HepG2 (cell line): ENCODE data around the gene MRPL14. TPM values are rescaled to one million over a fixed set of nuclear protein-coding genes. Genes with fewer than 3 reads are reported as not detected.
A peak's percentile ranks its signal among the peaks of the same experiment; 100 is the strongest.

Experiments used
- JUN ChIP-seq: sonication (generic); formaldehyde crosslinking; IDR thresholded peaks from 2 replicates; pipeline ENCODE4 v1.4.0; 2020; ENCODE audit warnings: mild to moderate bottlenecking, missing genetic modification reagents
- PAX8 ChIP-seq: sonication (generic); formaldehyde crosslinking; IDR thresholded peaks from 2 replicates; pipeline ENCODE4 v1.8.0; 2022; ENCODE audit warnings: mild to moderate bottlenecking, missing genetic modification reagents, borderline replicate concordance
- RBM39 ChIP-seq: fragments of 200-400 bp; formaldehyde crosslinking; IDR thresholded peaks from one replicate; pipeline ENCODE4 v1.6.1; 2018; ENCODE audit warnings: antibody characterized with exemption, mild to moderate bottlenecking, low read depth, low read length; ENCODE audit not compliant: poor library complexity, severe bottlenecking
- ZBTB3 ChIP-seq: sonication (generic); formaldehyde crosslinking; IDR thresholded peaks from 2 replicates; pipeline ENCODE4 v1.4.0; 2020; ENCODE audit warnings: low read depth, mild to moderate bottlenecking, moderate library complexity, missing genetic modification reagents, borderline replicate concordance
- ZFP90 ChIP-seq: sonication (generic); formaldehyde crosslinking; IDR thresholded peaks from 2 replicates; pipeline ENCODE4 v1.8.0; 2022; ENCODE audit warnings: missing genetic modification reagents, mild to moderate bottlenecking, inconsistent platforms, borderline replicate concordance
- ZMYM3 ChIP-seq: sonication (generic); formaldehyde crosslinking; IDR thresholded peaks from 2 replicates; pipeline ENCODE4 v1.5.1; 2020; ENCODE audit warnings: mild to moderate bottlenecking, missing genetic modification reagents
- ZNF230 ChIP-seq: sonication (generic); formaldehyde crosslinking; IDR thresholded peaks from 2 replicates; pipeline ENCODE4 v1.4.0; 2020; ENCODE audit warnings: mild to moderate bottlenecking, missing genetic modification reagents
- ZNF343 ChIP-seq: sonication (generic); formaldehyde crosslinking; IDR thresholded peaks from 2 replicates; pipeline ENCODE4 v1.4.0; 2020; ENCODE audit warnings: mild to moderate bottlenecking, missing genetic modification reagents
- ZNF839 ChIP-seq: sonication (generic); formaldehyde crosslinking; IDR thresholded peaks from 2 replicates; pipeline ENCODE4 v1.4.0; 2020; ENCODE audit warnings: missing genetic modification reagents, mild to moderate bottlenecking, borderline replicate concordance
- polyA plus RNA-seq, 8 experiments: library from polyadenylated mRNA; depleted of rRNA in 3 of 8; stranded (reverse) in 7 of 8; unstranded in 1 of 8; fragments of >200 nt; fragmentation: Illumina TruSeq in 4 of 8; extraction: Trizol in 4 of 8; gene quantifications; 2 replicates each; pipeline versions ENCODE4 v1.2.1 to v1.2.3, GENCODE V29; 2011 to 2016; ENCODE audit warnings: low read depth in 4 of 8, missing spikeins in 1 of 8, mixed read lengths in 1 of 8; ENCODE audit not compliant: insufficient read depth in 1 of 8
- total RNA-seq, 5 experiments: library from RNA; depleted of rRNA; stranded (reverse); fragments of >200 nt; fragmentation: Illumina TruSeq; extraction: Trizol; gene quantifications; 2 replicates each; pipeline ENCODE4 v1.2.3, GENCODE V29; 2016; ENCODE audit warnings: low read depth in 1 of 5
- TF ChIP-seq, protein P1 (sequence below): sonication (generic); formaldehyde crosslinking; IDR thresholded peaks from 2 replicates; pipeline ENCODE4 v1.8.0; 2022; ENCODE audit warnings: mild to moderate bottlenecking, missing genetic modification reagents
- TF ChIP-seq, protein P2 (sequence below): sonication (generic); formaldehyde crosslinking; conservative IDR thresholded peaks from 2 replicates; pipeline ENCODE4 v1.4.0; 2020; ENCODE audit warnings: missing genetic modification reagents
- TF ChIP-seq, protein P3 (sequence below): sonication (generic); formaldehyde crosslinking; IDR thresholded peaks from 2 replicates; pipeline ENCODE4 v1.9.0; 2021; ENCODE audit warnings: missing genetic modification reagents, borderline replicate concordance
- TF ChIP-seq, protein P4 (sequence below), 2 experiments: sonication (generic) in 1 of 2; formaldehyde crosslinking in 1 of 2; IDR thresholded peaks; 2 replicates each; pipeline versions ENCODE4 v1.4.0 to v1.6.1; 2018 to 2020; ENCODE audit warnings: missing genetic modification reagents in 2 of 2, borderline replicate concordance in 1 of 2, low read depth in 1 of 2, mild to moderate bottlenecking in 1 of 2, missing biosample characterization in 1 of 2
- TF ChIP-seq, protein P5 (sequence below): sonication (generic); formaldehyde crosslinking; IDR thresholded peaks from 2 replicates; pipeline ENCODE4 v1.8.0; 2022; ENCODE audit warnings: mild to moderate bottlenecking, missing genetic modification reagents, moderate library complexity
- TF ChIP-seq, protein P6 (sequence below): sonication (generic); formaldehyde crosslinking; IDR thresholded peaks from 2 replicates; pipeline ENCODE4 v1.5.0; 2020; ENCODE audit warnings: missing genetic modification reagents

The MRPL14 gene
- total and polyA plus RNA-seq, 2 of the 13 experiments (the other 11 are each of a cell fraction or from before 2014, with no cell fraction given) = 157 to 178 TPM

DNA sequence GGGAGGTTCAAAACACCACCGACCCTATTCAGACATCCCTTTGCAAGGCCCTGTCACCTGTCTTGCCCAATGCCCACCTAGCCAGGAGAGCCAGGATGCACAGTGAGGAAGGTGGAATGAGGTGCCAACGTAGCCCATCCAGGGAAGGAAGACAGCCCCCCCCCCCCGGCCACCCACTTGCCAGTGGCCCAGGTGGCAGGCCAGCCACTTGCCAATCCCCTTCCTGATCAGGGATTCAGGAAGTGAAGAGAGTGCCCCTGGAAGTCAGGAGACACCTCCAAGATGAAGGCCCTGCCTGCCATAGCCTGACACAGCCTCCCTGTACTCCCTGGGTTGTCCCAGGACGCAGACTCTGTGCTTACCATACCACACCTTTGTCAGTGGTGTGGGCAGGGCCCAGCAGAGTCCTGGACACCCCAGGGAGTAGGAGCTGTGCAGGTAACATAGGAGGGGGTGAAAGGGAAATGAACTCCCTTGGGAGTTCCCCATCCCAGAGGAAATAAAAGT lies 54.7 kb downstream of the MRPL14 start (continued):
- TF ChIP-seq, protein P1, sequence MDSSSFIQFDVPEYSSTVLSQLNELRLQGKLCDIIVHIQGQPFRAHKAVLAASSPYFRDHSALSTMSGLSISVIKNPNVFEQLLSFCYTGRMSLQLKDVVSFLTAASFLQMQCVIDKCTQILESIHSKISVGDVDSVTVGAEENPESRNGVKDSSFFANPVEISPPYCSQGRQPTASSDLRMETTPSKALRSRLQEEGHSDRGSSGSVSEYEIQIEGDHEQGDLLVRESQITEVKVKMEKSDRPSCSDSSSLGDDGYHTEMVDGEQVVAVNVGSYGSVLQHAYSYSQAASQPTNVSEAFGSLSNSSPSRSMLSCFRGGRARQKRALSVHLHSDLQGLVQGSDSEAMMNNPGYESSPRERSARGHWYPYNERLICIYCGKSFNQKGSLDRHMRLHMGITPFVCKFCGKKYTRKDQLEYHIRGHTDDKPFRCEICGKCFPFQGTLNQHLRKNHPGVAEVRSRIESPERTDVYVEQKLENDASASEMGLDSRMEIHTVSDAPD (CRISPR knock-in tag) = 0 out of 2 replicates have a peak, but pooled peaks have one; percentile 37
- peak; percentile 37; the same call in 1 of the 2 replicates for TF ChIP-seq ZFP90 (CRISPR knock-in tag)
- TF ChIP-seq ZNF343 (CRISPR knock-in tag) = no peak
- peak; percentile 39; the same call in 1 of the 2 replicates for TF ChIP-seq ZMYM3 (CRISPR knock-in tag)
- TF ChIP-seq RBM39 = peak; percentile 13
- TF ChIP-seq JUN (CRISPR knock-in tag) = no peak
- TF ChIP-seq, protein P2, sequence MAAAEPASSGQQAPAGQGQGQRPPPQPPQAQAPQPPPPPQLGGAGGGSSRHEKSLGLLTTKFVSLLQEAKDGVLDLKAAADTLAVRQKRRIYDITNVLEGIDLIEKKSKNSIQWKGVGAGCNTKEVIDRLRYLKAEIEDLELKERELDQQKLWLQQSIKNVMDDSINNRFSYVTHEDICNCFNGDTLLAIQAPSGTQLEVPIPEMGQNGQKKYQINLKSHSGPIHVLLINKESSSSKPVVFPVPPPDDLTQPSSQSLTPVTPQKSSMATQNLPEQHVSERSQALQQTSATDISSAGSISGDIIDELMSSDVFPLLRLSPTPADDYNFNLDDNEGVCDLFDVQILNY (CRISPR knock-in tag) = no peak
- TF ChIP-seq ZNF839 (CRISPR knock-in tag) = 0 out of 2 replicates have a peak, but pooled peaks have one; percentile 44
- no peak; the same call in 1 of the 2 replicates for TF ChIP-seq ZBTB3 (CRISPR knock-in tag)
- TF ChIP-seq ZNF230 (CRISPR knock-in tag) = 0 out of 2 replicates have a peak, but pooled peaks have one; percentile 70
- TF ChIP-seq, protein P3, sequence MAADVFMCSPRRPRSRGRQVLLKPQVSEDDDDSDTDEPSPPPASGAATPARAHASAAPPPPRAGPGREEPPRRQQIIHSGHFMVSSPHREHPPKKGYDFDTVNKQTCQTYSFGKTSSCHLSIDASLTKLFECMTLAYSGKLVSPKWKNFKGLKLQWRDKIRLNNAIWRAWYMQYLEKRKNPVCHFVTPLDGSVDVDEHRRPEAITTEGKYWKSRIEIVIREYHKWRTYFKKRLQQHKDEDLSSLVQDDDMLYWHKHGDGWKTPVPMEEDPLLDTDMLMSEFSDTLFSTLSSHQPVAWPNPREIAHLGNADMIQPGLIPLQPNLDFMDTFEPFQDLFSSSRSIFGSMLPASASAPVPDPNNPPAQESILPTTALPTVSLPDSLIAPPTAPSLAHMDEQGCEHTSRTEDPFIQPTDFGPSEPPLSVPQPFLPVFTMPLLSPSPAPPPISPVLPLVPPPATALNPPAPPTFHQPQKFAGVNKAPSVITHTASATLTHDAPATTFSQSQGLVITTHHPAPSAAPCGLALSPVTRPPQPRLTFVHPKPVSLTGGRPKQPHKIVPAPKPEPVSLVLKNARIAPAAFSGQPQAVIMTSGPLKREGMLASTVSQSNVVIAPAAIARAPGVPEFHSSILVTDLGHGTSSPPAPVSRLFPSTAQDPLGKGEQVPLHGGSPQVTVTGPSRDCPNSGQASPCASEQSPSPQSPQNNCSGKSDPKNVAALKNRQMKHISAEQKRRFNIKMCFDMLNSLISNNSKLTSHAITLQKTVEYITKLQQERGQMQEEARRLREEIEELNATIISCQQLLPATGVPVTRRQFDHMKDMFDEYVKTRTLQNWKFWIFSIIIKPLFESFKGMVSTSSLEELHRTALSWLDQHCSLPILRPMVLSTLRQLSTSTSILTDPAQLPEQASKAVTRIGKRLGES (CRISPR knock-in tag) = no peak
- TF ChIP-seq, protein P4, sequence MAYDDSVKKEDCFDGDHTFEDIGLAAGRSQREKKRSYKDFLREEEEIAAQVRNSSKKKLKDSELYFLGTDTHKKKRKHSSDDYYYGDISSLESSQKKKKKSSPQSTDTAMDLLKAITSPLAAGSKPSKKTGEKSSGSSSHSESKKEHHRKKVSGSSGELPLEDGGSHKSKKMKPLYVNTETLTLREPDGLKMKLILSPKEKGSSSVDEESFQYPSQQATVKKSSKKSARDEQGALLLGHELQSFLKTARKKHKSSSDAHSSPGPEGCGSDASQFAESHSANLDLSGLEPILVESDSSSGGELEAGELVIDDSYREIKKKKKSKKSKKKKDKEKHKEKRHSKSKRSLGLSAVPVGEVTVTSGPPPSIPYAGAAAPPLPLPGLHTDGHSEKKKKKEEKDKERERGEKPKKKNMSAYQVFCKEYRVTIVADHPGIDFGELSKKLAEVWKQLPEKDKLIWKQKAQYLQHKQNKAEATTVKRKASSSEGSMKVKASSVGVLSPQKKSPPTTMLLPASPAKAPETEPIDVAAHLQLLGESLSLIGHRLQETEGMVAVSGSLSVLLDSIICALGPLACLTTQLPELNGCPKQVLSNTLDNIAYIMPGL (CRISPR knock-in tag; IDR thresholded peaks at IDR 0.05; ENCODE audit: borderline replicate concordance in 1 of 2, low read depth in 1 of 2) = 0 out of 4 replicates have a peak, but pooled peaks of 1 of the 2 experiments have one; percentile 37
- TF ChIP-seq, protein P5, sequence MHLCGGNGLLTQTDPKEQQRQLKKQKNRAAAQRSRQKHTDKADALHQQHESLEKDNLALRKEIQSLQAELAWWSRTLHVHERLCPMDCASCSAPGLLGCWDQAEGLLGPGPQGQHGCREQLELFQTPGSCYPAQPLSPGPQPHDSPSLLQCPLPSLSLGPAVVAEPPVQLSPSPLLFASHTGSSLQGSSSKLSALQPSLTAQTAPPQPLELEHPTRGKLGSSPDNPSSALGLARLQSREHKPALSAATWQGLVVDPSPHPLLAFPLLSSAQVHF (CRISPR knock-in tag) = 0 out of 2 replicates have a peak, but pooled peaks have one; percentile 61
- peak; percentile 67; the same call in 1 of the 2 replicates for TF ChIP-seq PAX8
- TF ChIP-seq, protein P6, sequence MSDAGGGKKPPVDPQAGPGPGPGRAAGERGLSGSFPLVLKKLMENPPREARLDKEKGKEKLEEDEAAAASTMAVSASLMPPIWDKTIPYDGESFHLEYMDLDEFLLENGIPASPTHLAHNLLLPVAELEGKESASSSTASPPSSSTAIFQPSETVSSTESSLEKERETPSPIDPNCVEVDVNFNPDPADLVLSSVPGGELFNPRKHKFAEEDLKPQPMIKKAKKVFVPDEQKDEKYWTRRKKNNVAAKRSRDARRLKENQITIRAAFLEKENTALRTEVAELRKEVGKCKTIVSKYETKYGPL (CRISPR knock-in tag) = no peak
